HEK293 (cell line): ENCODE measurements around the gene PDZD8.

Experiments used
- CTCF ChIA-PET: fragments of 350-600 bp; formaldehyde crosslinking; extraction: SDS; loops from one replicate; lab custom pipeline; 2021; ENCODE audit warnings: antibody characterized with exemption; lab: Yijun Ruan, JAX
- POLR2A ChIA-PET: fragments of 300-600 bp; formaldehyde crosslinking; extraction: SDS; loops from one replicate; lab custom pipeline; 2020; ENCODE audit warnings: antibody characterized with exemption, inconsistent platforms; lab: Yijun Ruan, JAX
- H3K27ac ChIP-seq: fragments of 200-500 bp; sonication (Bioruptor generic); 2 replicates; pipeline ENCODE4 v1.5.1; 2014; ENCODE audit warnings: low read depth, low read length, control low read depth, inconsistent platforms; ENCODE audit errors: extremely low read depth
- H3K36me3 ChIP-seq, 2 experiments: fragments of 200-500 bp in 1 of 2; sonication (Bioruptor generic) in 1 of 2; 1 replicate in 1 of 2; 2 replicates in 1 of 2; pipeline ENCODE4 v1.5.1; 2014 to 2017; ENCODE audit warnings: inconsistent platforms in 2 of 2, low read length in 2 of 2; ENCODE audit not compliant: control insufficient read depth in 2 of 2, insufficient read depth in 1 of 2
- H3K4me1 ChIP-seq: fragments of 200-500 bp; sonication (Bioruptor generic); 2 replicates; pipeline ENCODE4 v1.5.1; 2014; ENCODE audit warnings: mild to moderate bottlenecking, low read length, inconsistent platforms; ENCODE audit not compliant: control insufficient read depth, insufficient read depth
- H3K4me3 ChIP-seq: 2 replicates; pipeline ENCODE4 v1.5.1; 2011; ENCODE audit warnings: low read depth, mild to moderate bottlenecking, control low read depth, low read length, moderate library complexity
- H3K9me3 ChIP-seq: fragments of 200-500 bp; sonication (Bioruptor generic); 2 replicates; pipeline ENCODE4 v1.5.1; 2014; ENCODE audit warnings: low read depth, low read length, inconsistent platforms; ENCODE audit not compliant: control insufficient read depth, insufficient read depth
- GLIS1 ChIP-seq: fragments of 450-650 bp; formaldehyde crosslinking; IDR thresholded peaks from 2 replicates; pipeline ENCODE4 v1.5.1; 2016; ENCODE audit warnings: missing biosample characterization, missing genetic modification characterization
- KLF1 ChIP-seq: fragments of 450-650 bp; formaldehyde crosslinking; IDR thresholded peaks from 2 replicates; pipeline ENCODE4 v1.5.1; 2016; ENCODE audit warnings: missing biosample characterization, missing genetic modification characterization
- KLF17 ChIP-seq: fragments of 450-650 bp; formaldehyde crosslinking; IDR thresholded peaks from 2 replicates; pipeline ENCODE4 v1.5.1; 2016; ENCODE audit warnings: missing biosample characterization, missing genetic modification characterization
- PBX3 ChIP-seq: sonication (generic); formaldehyde crosslinking; IDR thresholded peaks from 2 replicates; pipeline ENCODE4 v1.8.1; 2022; ENCODE audit warnings: mild to moderate bottlenecking, moderate library complexity, missing genetic modification reagents
- PRDM2 ChIP-seq: fragments of 450-650 bp; formaldehyde crosslinking; IDR thresholded peaks from 2 replicates; pipeline ENCODE4 v1.5.1; 2016; ENCODE audit warnings: missing biosample characterization, missing genetic modification characterization, borderline replicate concordance
- PRDM4 ChIP-seq: fragments of 450-650 bp; formaldehyde crosslinking; IDR thresholded peaks from 2 replicates; pipeline ENCODE4 v1.5.1; 2017; ENCODE audit warnings: missing biosample characterization, missing genetic modification characterization
- TSHZ1 ChIP-seq: fragments of 450-650 bp; formaldehyde crosslinking; IDR thresholded peaks from 2 replicates; pipeline ENCODE4 v1.5.1; 2016; ENCODE audit warnings: missing biosample characterization, missing genetic modification characterization, borderline replicate concordance
- ZNF426 ChIP-seq: fragments of 450-650 bp; formaldehyde crosslinking; IDR thresholded peaks from 2 replicates; pipeline ENCODE4 v1.5.1; 2017; ENCODE audit warnings: missing biosample characterization, missing genetic modification characterization, mild to moderate bottlenecking, inconsistent platforms, moderate library complexity
- ZNF501 ChIP-seq: fragments of 450-650 bp; formaldehyde crosslinking; IDR thresholded peaks from 2 replicates; pipeline ENCODE4 v1.5.1; 2016; ENCODE audit warnings: missing biosample characterization, missing genetic modification characterization
- ZNF510 ChIP-seq: fragments of 450-650 bp; formaldehyde crosslinking; IDR thresholded peaks from 2 replicates; pipeline ENCODE4 v1.5.1; 2018; ENCODE audit warnings: mild to moderate bottlenecking, missing genetic modification characterization, missing biosample characterization; ENCODE audit not compliant: insufficient replicate concordance
- ZNF555 ChIP-seq: fragments of 450-650 bp; formaldehyde crosslinking; conservative IDR thresholded peaks from 2 replicates; pipeline ENCODE4 v1.5.1; 2017; ENCODE audit warnings: missing biosample characterization, mild to moderate bottlenecking, missing genetic modification characterization, inconsistent platforms
- ZNF558 ChIP-seq: fragments of 450-650 bp; formaldehyde crosslinking; IDR thresholded peaks from 2 replicates; pipeline ENCODE4 v1.5.1; 2016; ENCODE audit warnings: missing biosample characterization, missing genetic modification characterization
- ZNF610 ChIP-seq: fragments of 450-650 bp; formaldehyde crosslinking; IDR thresholded peaks from 2 replicates; pipeline ENCODE4 v1.5.1; 2016; ENCODE audit warnings: missing biosample characterization, missing genetic modification characterization, borderline replicate concordance
- ZNF623 ChIP-seq: fragments of 450-650 bp; formaldehyde crosslinking; IDR thresholded peaks from 2 replicates; pipeline ENCODE4 v1.5.1; 2016; ENCODE audit warnings: missing biosample characterization, missing genetic modification characterization
- ZNF654 ChIP-seq: fragments of 450-650 bp; formaldehyde crosslinking; IDR thresholded peaks from 2 replicates; pipeline ENCODE4 v1.5.1; 2016; ENCODE audit warnings: low read depth, missing biosample characterization, missing genetic modification characterization
- ZNF658 ChIP-seq: fragments of 450-650 bp; formaldehyde crosslinking; IDR thresholded peaks from 2 replicates; pipeline ENCODE4; 2016; ENCODE audit warnings: missing biosample characterization, missing genetic modification characterization

The PDZD8 gene

GRCh38 chr10:117312430-117312829 lies 62.8 kb downstream of the PDZD8 start:
- Histone ChIP-seq H3K9me3 (no peaks in the 10 kb centered on the region), H3K27ac (no peak overlapping the region), H3K4me1 (no peaks in the 10 kb centered on the region), H3K4me3 (no peak overlapping the region), H3K36me3 (peaks cover 0 to 17% of the 10 kb centered on the region in 2 experiments)
- ChIA-PET CTCF (interaction anchor here (1.2 to 3.0 kb wide), 2 partner anchors 85 to 96 kb away, joined by 5 to 18 read pairs; no protein-coding TSS in a partner anchor), POLR2A (no interaction called here)
- no peak for TF ChIP-seq ZNF555 (tag by site-specific recombination)
- TF ChIP-seq GLIS1 (tag by site-specific recombination): no peak
- no peak for TF ChIP-seq ZNF558 (tag by site-specific recombination)
- TF ChIP-seq ZNF510: no peak
- no peak for TF ChIP-seq ZNF658
- TF ChIP-seq KLF17 (tag by site-specific recombination): no peak
- no peak for TF ChIP-seq ZNF610 (tag by site-specific recombination)

GRCh38 chr10:117311261-117311660 lies 64.0 kb downstream of the PDZD8 start:
- no peaks in the 10 kb centered on the region for H3K9me3 ChIP-seq
- ChIA-PET POLR2A (no interaction called here), CTCF (interaction anchor here (1.3 kb wide), 1 partner anchor 95 kb away, joined by 4 read pairs; no protein-coding TSS in a partner anchor)

More at GRCh38 chr10:117311261-117311660, 64.0 kb downstream of the PDZD8 start:
- H3K4me3 ChIP-seq: no peak overlapping the region
- H3K36me3 ChIP-seq: peaks cover 0 to 14% of the 10 kb centered on the region in 2 experiments
- H3K4me1 ChIP-seq: no peaks in the 10 kb centered on the region
- TF ChIP-seq PRDM2: no peak
- no peak for TF ChIP-seq ZNF654 (tag by site-specific recombination)
- no peak for TF ChIP-seq TSHZ1 (tag by site-specific recombination)
- TF ChIP-seq ZNF426 (tag by site-specific recombination): no peak
- no peak for TF ChIP-seq ZNF501 (tag by site-specific recombination)
- no peak for TF ChIP-seq GLIS1 (tag by site-specific recombination)
- no peak for TF ChIP-seq ZNF623 (tag by site-specific recombination)
- TF ChIP-seq PRDM4: no peak
- TF ChIP-seq PBX3 (CRISPR knock-in tag): no peak
- no peak for TF ChIP-seq KLF1
- H3K27ac ChIP-seq: no peak overlapping the region
